Measurements from ENCODE around the gene TACC2. TPM values are rescaled to one million over a fixed set of nuclear protein-coding genes. Genes with fewer than 3 reads are reported as not detected.

Gene TACC2
- total and polyA plus RNA-seq, 9 of the 15 experiments (the other 6 are each of a cell fraction or from before 2014, with no cell fraction given), result under 0.01 to 0.35 (median 0.03) TPM; not detected in 6

GRCh38 chr10:122132882-122133565 lies 144.1 kb downstream of the TACC2 start (continued):
- no peak for TF ChIP-seq CCAR2 (IDR thresholded peaks at IDR 0.05; ENCODE audit: low read depth, low read length)
- TF ChIP-seq ZNF318 (IDR thresholded peaks at IDR 0.05; ENCODE audit: borderline replicate concordance in 1 of 2, low read depth in 1 of 2), result no peak
